Measurements from ENCODE around the gene VWA8. TPM values are rescaled to one million over a fixed set of nuclear protein-coding genes. Genes with fewer than 3 reads are reported as not detected.

VWA8 gene
- total and polyA plus RNA-seq, 2 of the 8 experiments (the other 6 are each of a cell fraction or from before 2014, with no cell fraction given), result 5.9 to 19.6 TPM

- no peak for DNase-seq (ENCODE audit: low read depth in 1 of 2, low spot score in 2 of 2)
- no peak overlapping the region for H3K4me2 ChIP-seq (ENCODE audit: insufficient read depth in 1 of 2, low read depth in 2 of 2, low read length in 2 of 2)
- CTCF ChIA-PET (ENCODE audit: partially characterized antibody), result interaction anchor here (1.3 kb wide), 1 partner anchor 397 kb away, joined by 3 read pairs; no protein-coding TSS in a partner anchor
These were observed 254.8 kb downstream of the VWA8 start for GRCh38 chr13:41706152-41706551.

More at GRCh38 chr13:41706152-41706551, 254.8 kb downstream of the VWA8 start:
- Histone ChIP-seq H3K9ac (replicated peaks in 1 of 4; ENCODE audit: extremely low read depth in 1 of 4, low read depth in 3 of 4, low read length in 3 of 4) (no peak overlapping the region), H4K5ac (ENCODE audit: insufficient read length, low read depth, low read length) (no peak overlapping the region), H3K23ac (ENCODE audit: insufficient read length) (no peak overlapping the region), H3K4me1 (replicated peaks in 1 of 4; ENCODE audit: control insufficient read depth in 3 of 4, insufficient read depth in 4 of 4, low read length in 3 of 4) (no peaks in the 10 kb centered on the region), H2BK5ac (ENCODE audit: low read depth, low read length) (no peak overlapping the region), H4K8ac (ENCODE audit: extremely low read depth, insufficient read depth, low read length) (no peak overlapping the region), H3K14ac (ENCODE audit: insufficient read length) (no peak overlapping the region), H3K79me1 (ENCODE audit: low read depth, low read length) (no peaks in the 10 kb centered on the region), H2BK12ac (ENCODE audit: low read depth, low read length) (no peak overlapping the region), H3K79me2 (ENCODE audit: control insufficient read depth in 1 of 2, insufficient read depth in 2 of 2, low read length in 2 of 2) (no peaks in the 10 kb centered on the region), H3K4me3 (ENCODE audit: extremely low read depth in 1 of 4, insufficient read depth in 2 of 4, low read depth in 3 of 4, low read length in 4 of 4) (no peak overlapping the region), H3K4ac (replicated peaks; ENCODE audit: insufficient read length, low read depth, low read length) (no peak overlapping the region), H3K27ac (ENCODE audit: low read depth, low read length) (no peak overlapping the region), H2BK20ac (ENCODE audit: low read length) (no peak overlapping the region), H3K56ac (replicated peaks; ENCODE audit: insufficient read length, low read depth, low read length) (no peak overlapping the region), H3K18ac (ENCODE audit: extremely low read depth, low read length) (no peak overlapping the region), H4K91ac (replicated peaks; ENCODE audit: insufficient read length, low read length) (no peak overlapping the region), H3K27me3 (replicated peaks in 1 of 4; ENCODE audit: control insufficient read depth in 3 of 4, extremely low read depth in 1 of 4, insufficient read depth in 3 of 4, low read length in 3 of 4) (no peaks in the 10 kb centered on the region), H4K20me1 (replicated peaks in 1 of 2; ENCODE audit: control insufficient read depth in 1 of 2, insufficient read depth in 2 of 2, low read length in 2 of 2) (no peaks in the 10 kb centered on the region), H2BK15ac (ENCODE audit: low read length) (no peak overlapping the region), H3K23me2 (ENCODE audit: low read depth, low read length) (no peaks in the 10 kb centered on the region), H3K36me3 (ENCODE audit: control insufficient read depth in 2 of 4, insufficient read depth in 4 of 4, low read length in 3 of 4) (no peaks in the 10 kb centered on the region), H3K9me3 (ENCODE audit: insufficient read depth in 2 of 2, low read depth in 1 of 2, low read length in 1 of 2) (no peaks in the 10 kb centered on the region), H2AK5ac (ENCODE audit: low read depth, low read length) (no peak overlapping the region), H2BK120ac (replicated peaks; ENCODE audit: low read depth, low read length) (no peak overlapping the region), H2AFZ (ENCODE audit: low read length) (no peak overlapping the region)
- no peak for FAIRE-seq
- POLR2A ChIA-PET (ENCODE audit: partially characterized antibody), result interaction anchor here (1.4 kb wide), 1 partner anchor 9 kb away, joined by 3 read pairs; no protein-coding TSS in a partner anchor
- TF ChIP-seq FOSL1 (IDR thresholded peaks at IDR 0.05; ENCODE audit: insufficient read depth, low read depth, low read length) (no peak), SIX5 (IDR thresholded peaks at IDR 0.05; ENCODE audit: low read depth, low read length) (no peak), BRCA1 (IDR thresholded peaks at IDR 0.05; ENCODE audit: low read depth, low read length) (no peak)
- WGBS, 2 experiments (ENCODE audit: extremely low coverage in 1 of 2, insufficient coverage in 1 of 2, insufficient read length in 1 of 2, insufficient replicate concordance in 2 of 2, low coverage in 1 of 2, low lambda C conversion rate in 2 of 2, missing lambda C conversion rate in 1 of 2), result 100% methylated on average over 1 of the region's 1 CpG; no CpG with 5 or more reads in 1 of the 2 experiments
